GM10266 (cell line): Measurements from ENCODE around the gene AACS.

ENCODE experiments used
- DNase-seq: peaks from one replicate; pipeline ENCODE4 v3.0.0; 2012; ENCODE audit errors: extremely low spot score
- CTCF ChIP-seq: IDR thresholded peaks from 2 replicates; pipeline ENCODE4 v1.5.1; 2012; ENCODE audit warnings: mild to moderate bottlenecking, low read depth; ENCODE audit not compliant: control insufficient read depth, insufficient read depth; ENCODE audit errors: missing control alignments

Gene AACS, protein sequence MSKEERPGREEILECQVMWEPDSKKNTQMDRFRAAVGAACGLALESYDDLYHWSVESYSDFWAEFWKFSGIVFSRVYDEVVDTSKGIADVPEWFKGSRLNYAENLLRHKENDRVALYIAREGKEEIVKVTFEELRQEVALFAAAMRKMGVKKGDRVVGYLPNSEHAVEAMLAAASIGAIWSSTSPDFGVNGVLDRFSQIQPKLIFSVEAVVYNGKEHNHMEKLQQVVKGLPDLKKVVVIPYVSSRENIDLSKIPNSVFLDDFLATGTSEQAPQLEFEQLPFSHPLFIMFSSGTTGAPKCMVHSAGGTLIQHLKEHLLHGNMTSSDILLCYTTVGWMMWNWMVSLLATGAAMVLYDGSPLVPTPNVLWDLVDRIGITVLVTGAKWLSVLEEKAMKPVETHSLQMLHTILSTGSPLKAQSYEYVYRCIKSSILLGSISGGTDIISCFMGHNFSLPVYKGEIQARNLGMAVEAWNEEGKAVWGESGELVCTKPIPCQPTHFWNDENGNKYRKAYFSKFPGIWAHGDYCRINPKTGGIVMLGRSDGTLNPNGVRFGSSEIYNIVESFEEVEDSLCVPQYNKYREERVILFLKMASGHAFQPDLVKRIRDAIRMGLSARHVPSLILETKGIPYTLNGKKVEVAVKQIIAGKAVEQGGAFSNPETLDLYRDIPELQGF

DNA sequence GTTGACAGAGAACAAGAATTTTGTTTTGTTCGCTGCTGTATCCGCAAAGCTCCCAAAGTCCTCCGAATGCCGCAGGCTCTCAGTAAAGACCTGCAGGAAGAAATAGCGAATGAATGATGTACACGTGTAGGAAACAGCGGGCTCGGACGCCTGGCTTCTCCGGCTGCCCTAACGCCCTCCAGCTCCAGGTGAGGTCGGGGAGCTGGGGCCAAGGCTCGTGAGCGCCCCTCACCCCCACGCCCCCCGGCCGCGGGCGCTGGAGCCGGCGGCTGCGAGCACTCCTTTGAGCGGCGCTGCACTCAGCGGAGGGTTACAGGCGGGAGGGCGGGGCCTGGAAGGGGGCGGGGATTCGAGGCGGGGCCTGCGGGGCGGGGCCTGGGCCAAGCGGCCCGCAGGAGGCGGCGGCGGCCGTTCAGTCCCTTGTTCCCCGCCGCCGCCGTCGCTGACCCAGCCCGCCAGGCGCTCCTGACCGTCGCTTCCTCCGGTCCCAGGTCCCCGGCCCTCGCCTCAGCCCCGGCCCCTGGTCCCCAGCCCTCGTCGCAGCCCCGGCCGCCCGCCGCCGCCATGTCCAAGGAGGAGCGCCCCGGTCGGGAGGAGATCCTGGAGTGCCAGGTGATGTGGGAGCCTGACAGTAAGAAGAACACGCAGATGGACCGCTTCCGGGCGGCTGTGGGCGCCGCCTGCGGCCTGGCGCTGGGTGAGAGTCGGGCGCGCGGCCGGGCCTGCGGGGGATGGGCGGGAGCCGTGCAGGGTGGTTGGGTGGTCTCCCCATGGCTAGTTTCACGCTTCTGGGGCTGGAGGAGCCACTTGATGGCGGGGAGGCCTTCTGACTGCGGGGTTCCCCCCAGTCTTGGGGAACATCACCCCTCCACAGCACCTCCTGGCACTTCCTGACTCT lies at the start of gene AACS:
Gene AACS (plus strand): TSS at position 415 of the 898 bp plus-strand sequence. CDS start 150 bp downstream, at position 565.
- no peak for TF ChIP-seq CTCF
- DNase-seq, result peak; percentile 97

DNA sequence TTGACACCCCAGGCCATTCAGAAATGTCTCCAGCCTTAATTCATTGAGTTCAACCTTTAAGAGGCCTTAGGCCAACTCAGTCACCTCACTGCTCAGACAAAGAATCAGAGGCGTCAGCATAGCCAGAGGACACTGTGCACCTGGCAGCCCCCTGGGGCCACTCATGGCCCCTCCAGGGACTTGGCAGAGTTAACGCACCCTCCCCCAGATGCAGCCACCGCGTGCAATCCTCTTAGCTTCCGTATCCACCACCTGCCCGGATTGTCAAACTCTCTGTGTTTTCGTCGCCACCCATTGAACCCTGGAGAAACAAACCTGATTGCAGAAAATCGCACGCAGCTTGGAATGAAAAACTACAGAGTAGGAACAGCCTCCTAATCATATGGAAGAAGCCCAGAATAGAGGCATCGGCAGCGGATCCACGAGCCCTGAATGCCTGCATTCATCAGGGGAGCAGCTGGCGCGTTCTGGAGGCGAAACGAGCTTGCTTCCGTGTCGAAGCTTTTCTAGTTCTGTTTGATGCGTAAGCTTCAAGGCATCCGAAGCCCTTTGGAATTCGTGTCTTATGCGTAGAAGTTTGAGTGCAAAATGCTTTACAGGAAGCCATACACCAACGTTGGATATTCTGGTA lies 49.4 kb upstream of the AACS start:
- TF ChIP-seq CTCF, result no peak
- DNase-seq, result no peak

GRCh38 chr12:125017801-125018200 lies 47.4 kb upstream of the AACS start:
- TF ChIP-seq CTCF, result no peak

GRCh38 chr12:125018356-125018755 lies 46.9 kb upstream of the AACS start:
- TF ChIP-seq CTCF, result no peak
- DNase-seq, result no peak

More at GRCh38 chr12:125017801-125018200, 47.4 kb upstream of the AACS start:
- no peak for DNase-seq

DNA sequence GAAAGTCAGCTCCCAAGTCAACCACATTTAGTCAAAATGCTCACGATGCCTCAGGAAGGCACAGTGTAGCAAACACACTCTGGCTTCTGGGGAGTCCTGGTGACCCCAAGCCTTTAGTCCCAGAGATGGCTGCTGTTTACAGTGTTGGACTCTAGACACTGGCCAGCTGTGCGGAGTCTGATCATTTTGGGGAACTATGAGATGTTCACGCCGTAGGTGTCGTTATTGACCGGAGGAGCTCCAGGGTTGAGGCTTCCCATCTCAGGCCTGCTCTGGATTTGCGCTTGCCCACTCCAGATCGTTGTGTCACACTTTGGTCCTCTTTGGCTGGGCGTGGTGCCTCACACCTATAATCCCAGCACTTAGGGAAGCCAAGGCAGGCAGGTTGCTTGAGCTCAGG lies 44.1 kb upstream of the AACS start:
- DNase-seq, result no peak
- TF ChIP-seq CTCF, result no peak

- TF ChIP-seq CTCF, result no peak
- no peak for DNase-seq
These were observed 43.5 kb upstream of the AACS start for GRCh38 chr12:125021771-125022170.
